ENCODE results near the gene LITAFD. TPM values are rescaled to one million over a fixed set of nuclear protein-coding genes. Genes with fewer than 3 reads are reported as not detected.
"Not testable (repeated sequence)": the region's sequence is repeated elsewhere in the genome, so short reads cannot be mapped to it uniquely, and the experiment has no call there.

The LITAFD gene
- not detected in 2 replicates for total RNA-seq (2014; rRNA removed; shearing (Covaris generic))

DNA sequence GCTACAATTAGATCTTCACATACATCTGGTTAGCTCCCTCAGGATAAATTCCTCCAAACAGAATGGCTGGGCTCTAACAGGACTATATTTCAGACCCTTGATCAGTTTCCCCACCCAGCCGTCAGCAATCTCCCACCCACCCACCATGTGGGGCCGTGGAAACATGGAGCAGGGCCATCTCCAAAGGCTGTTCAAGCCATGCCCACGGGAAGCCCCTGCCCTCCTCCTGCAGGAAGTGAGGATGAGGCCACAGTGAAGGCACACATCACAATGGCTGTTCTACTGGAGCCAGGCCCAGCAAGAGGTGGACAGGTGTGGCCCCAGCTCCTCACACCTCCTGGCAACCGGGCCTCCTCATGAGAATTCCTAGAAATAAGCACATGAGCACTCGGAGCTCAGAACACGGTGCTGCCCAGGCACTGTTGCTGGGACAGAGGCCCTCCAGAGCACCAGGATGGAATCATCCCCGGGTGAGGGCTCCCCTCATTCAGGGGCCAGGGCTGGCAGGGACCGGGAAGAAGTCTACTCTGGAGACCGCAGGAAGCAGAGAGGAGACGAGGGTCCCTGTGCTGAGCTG lies at the start of gene LITAFD:
TSS of gene LITAFD (plus strand) at position 311 of the 577 bp plus-strand sequence. CDS start 2,005 bp downstream, outside the sequence.
- DNase-seq (ENCODE audit: low read depth) = no peak

- no peak for DNase-seq (ENCODE audit: low read depth)
Observed at GRCh38 chr16:8832717-8833105, 49.4 kb upstream of the LITAFD start.

DNA sequence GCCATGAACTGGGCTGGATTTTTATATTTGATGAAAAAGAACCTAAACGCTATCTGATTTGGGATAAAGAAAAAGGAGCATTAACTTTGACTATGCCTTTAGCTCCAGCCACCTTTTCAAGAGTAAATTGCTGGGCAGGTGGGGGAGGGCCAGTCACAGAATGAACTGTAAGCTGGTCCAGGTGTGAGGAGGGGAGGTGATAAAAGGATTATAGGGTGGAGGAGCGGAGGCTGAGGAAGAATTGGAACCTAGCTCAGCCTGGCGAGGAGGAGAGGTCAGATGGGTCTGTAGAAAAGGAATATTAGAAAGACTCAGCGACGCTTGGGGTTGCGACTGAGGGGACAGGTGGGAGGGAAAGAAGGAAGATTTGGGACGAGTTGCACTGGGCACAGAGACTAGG lies 45.4 kb upstream of the LITAFD start:
- DNase-seq (ENCODE audit: low read depth) = not testable (repeated sequence)

- not testable (repeated sequence) for DNase-seq (ENCODE audit: low read depth)
Observed at GRCh38 chr16:8837594-8837993, 44.6 kb upstream of the LITAFD start.

GRCh38 chr16:8842016-8842415 lies 40.1 kb upstream of the LITAFD start:
- not testable (repeated sequence) for DNase-seq (ENCODE audit: low read depth)

GRCh38 chr16:8843296-8843695 lies 38.9 kb upstream of the LITAFD start:
- not testable (repeated sequence) for DNase-seq (ENCODE audit: low read depth)

DNA sequence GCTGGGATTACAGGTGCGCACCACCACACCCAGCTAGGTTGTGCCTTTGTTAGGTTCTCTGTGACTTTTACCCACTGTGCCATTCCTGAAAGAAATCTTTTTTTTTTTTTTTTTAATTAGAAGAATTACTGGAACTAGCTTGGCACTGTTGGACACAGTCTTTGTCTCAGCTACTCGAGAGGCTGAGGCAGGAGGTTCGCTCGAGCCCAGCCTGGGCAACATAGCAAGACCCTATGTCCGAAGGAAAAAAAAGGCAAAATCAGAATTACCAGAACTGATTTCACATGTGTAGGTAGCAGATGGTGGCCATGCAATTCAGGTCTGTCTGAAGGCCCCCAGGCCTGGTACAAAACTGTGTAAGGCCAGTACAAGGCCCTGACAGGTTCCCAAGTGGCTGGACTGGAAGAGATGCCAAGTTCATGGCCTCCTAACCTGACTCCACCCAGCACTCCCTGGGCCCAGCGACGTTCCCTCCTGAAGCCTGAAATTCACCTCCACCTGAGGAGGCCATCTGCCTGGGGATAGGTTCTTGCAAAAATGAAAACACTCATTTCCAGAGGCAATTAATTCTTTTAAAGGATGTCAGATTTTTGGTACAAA lies 36.4 kb upstream of the LITAFD start:
- DNase-seq (ENCODE audit: low read depth) = no peak

GRCh38 chr16:8846401-8846932 lies 35.7 kb upstream of the LITAFD start:
- DNase-seq (ENCODE audit: low read depth) = no peak

DNA sequence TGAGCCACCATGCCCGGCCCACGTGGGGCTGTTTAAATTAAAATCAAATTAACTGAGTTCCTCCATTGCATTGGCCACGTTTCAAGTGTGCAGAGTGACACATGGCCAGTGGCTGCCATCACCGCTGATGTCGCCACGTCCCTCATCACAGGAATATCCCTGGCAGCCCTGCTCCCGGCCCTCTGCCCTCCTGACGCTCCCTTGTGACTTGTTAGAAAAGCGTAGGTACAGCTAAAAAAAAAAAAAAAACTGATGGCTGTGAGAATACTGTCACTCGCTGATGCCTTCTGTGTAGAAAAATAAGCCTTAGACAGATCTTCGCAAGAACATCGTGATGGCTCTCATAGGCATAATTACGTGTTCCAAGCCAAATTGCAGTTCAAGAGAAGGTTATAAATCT lies 35.0 kb upstream of the LITAFD start:
- no peak for DNase-seq (ENCODE audit: low read depth)

GRCh38 chr16:8847623-8848022 lies 34.5 kb upstream of the LITAFD start:
- no peak for DNase-seq (ENCODE audit: low read depth)

- no peak for DNase-seq (ENCODE audit: low read depth)
Observed at GRCh38 chr16:8848231-8848938, 33.8 kb upstream of the LITAFD start.

GRCh38 chr16:8848939-8849391 lies 33.2 kb upstream of the LITAFD start:
- peak; percentile 75 for DNase-seq (ENCODE audit: low read depth)

DNA sequence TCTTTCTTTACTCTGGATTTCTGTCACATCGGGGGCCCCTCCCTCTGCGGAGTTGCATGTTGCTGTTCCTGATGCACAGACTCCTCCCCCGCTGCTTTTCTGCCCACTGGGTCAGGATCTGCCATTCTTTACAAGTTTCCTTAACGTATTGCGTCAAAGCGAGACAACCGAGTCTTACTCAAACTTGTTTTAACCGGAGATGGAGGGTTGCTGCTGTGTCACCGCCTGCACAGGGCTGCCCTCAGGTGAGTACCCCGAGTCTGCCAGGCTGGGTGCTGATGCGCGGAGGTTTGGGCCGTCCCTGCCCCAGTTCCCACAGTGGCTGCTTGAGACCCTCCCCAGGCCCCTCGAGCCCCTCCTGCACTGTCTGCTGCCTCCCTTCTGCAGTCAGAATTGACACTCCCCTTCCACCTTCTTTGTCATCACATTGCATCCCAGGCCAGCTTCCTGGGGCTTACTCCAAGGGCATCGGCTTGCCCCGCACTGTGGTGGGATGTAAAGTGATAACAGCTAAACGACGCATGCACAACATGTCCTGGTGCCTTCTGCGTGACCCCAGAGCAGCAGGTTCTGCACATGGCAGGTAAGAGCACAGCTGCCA lies 32.6 kb upstream of the LITAFD start:
- no peak for DNase-seq (ENCODE audit: low read depth)

GRCh38 chr16:8850279-8850885 lies 31.8 kb upstream of the LITAFD start:
- DNase-seq (ENCODE audit: low read depth) = peak; percentile 88

GRCh38 chr16:8851761-8852403 lies 30.3 kb upstream of the LITAFD start:
- DNase-seq (ENCODE audit: low read depth) = no peak

DNA sequence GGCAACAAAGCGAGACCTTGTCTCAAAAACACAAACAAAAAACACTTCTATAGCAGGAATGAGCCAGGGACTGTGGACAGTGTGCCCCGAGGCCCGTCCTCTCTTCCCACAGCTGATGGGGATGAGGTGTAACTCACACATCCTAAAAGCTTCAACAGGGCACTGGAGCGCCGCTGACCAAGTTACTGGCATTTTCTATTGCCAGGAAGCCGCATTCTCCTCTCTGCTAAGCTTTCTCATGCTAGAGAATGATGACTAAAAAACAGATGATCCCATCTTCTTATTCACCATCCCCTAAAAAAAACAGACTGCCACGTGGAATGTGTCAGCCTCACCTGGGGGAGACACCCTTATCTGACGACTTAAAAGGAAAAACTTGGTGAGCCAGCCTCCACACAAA lies 29.6 kb upstream of the LITAFD start:
- no peak for DNase-seq (ENCODE audit: low read depth)

DNA sequence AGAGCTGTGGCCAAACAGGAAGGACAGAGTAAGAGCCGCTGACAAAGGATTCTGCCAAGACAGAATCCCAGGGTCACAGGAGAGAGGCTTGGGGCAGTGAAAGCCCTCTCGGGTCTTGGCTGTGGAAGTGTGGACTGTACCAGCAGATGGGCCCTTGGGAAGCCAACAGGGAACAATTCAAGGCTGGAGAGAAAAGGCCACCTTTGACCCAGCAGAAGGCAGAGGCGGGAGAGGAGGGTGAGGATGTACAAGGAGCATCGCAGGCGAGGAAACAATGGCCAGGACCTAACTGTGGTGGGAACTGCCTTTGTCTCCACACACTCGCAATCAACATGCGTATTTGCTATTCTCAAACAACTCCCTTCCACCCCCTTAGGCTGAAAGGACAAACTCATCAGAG lies 29.0 kb upstream of the LITAFD start:
- DNase-seq (ENCODE audit: low read depth) = no peak

GRCh38 chr16:8853611-8854010 lies 28.5 kb upstream of the LITAFD start:
- DNase-seq (ENCODE audit: low read depth) = no peak

GRCh38 chr16:8854298-8854948 lies 27.7 kb upstream of the LITAFD start:
- DNase-seq (ENCODE audit: low read depth) = no peak

DNA sequence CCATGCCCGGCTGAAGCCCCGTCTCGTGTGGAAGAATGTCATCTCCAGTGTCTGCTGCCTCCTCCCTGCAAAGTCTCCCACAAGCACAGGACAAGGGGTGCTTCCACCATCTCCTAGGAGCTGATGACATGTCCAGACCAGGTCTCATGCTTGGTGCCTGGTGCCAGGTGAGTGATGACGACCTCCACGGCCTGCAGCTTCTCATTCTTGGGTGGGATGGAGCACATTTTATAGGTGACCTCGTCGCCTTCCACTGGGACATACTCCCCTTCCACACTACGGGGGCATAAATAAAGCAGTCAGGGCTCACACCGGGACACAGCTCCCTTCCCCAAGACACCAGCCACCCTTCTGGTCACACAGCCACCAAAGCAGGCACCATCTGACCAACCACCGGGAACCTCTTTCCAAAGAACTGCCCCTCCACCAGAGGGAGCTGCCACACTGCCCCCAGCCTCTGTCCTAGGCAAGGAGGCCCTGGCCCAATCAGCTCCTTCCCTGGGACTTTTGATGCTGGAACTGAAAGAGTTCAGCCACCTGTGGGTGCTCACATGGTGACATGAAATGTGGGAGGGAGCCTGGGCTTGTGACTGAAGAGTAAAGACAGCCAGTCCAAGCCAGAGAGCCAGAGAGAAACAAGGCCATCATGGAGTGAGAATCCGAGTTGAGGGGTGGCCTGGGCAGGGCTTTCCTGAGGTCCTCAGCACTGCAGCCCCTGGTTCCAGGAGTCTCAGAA lies 26.9 kb upstream of the LITAFD start:
- DNase-seq (ENCODE audit: low read depth) = no peak
